Keratinocyte (primary cell): ENCODE results near the gene SFSWAP. TPM values are rescaled to one million over a fixed set of nuclear protein-coding genes. Genes with fewer than 3 reads are reported as not detected.

Source experiments
- DNase-seq: peaks from one replicate; pipeline ENCODE4 v3.0.0-alpha.2; 2011; ENCODE audit warnings: low read depth, missing footprints, low spot score
- FAIRE-seq: peaks from 2 replicates; lab custom pipeline; 2011; peaks lifted over from hg19 to GRCh38; lab: Jason Lieb, UNC
- H2AFZ ChIP-seq: 2 replicates; pipeline ENCODE4 v1.6.0; 2012; ENCODE audit warnings: low read length, control low read depth, inconsistent platforms; ENCODE audit not compliant: control insufficient read depth
- H3K27ac ChIP-seq: 2 replicates; pipeline ENCODE4 v1.5.1; 2011; ENCODE audit warnings: low read length; ENCODE audit not compliant: control insufficient read depth, insufficient read depth
- H3K27me3 ChIP-seq: 3 replicates; pipeline ENCODE4 v1.6.0; 2011; ENCODE audit warnings: low read length; ENCODE audit not compliant: control insufficient read depth, insufficient read depth; ENCODE audit errors: extremely low read depth
- H3K36me3 ChIP-seq, 2 experiments: 2 replicates in 1 of 2; 3 replicates in 1 of 2; pipeline ENCODE4 v1.5.1; 2011; ENCODE audit warnings: low read length in 2 of 2, mild to moderate bottlenecking in 1 of 2; ENCODE audit not compliant: control insufficient read depth in 2 of 2, insufficient read depth in 2 of 2; ENCODE audit errors: extremely low read depth in 1 of 2
- H3K4me1 ChIP-seq: 3 replicates; pipeline ENCODE4 v1.5.1; 2011; ENCODE audit warnings: low read length; ENCODE audit not compliant: control insufficient read depth, insufficient read depth; ENCODE audit errors: extremely low read depth
- H3K4me2 ChIP-seq: 3 replicates; pipeline ENCODE4 v1.6.0; 2011; ENCODE audit warnings: low read depth, low read length; ENCODE audit not compliant: control insufficient read depth, insufficient read depth; ENCODE audit errors: extremely low read depth
- H3K4me3 ChIP-seq, 3 experiments: fragments of 200-600 bp in 1 of 3; sonication (generic) in 1 of 3; 2 replicates in 2 of 3; 3 replicates in 1 of 3; pipeline ENCODE4 v1.5.1; 2011 to 2016; ENCODE audit warnings: low read length in 3 of 3, mild to moderate bottlenecking in 3 of 3, control low read depth in 2 of 3, inconsistent platforms in 1 of 3, low read depth in 1 of 3, mixed read lengths in 1 of 3, mixed run types in 1 of 3, moderate library complexity in 1 of 3; ENCODE audit not compliant: control insufficient read depth in 2 of 3, insufficient read depth in 2 of 3; ENCODE audit errors: extremely low read depth in 1 of 3
- H3K79me2 ChIP-seq: 2 replicates; pipeline ENCODE4 v1.6.0; 2012; ENCODE audit warnings: low read length; ENCODE audit not compliant: control insufficient read depth, insufficient read depth
- H3K9ac ChIP-seq: 3 replicates; pipeline ENCODE4 v1.6.0; 2011; ENCODE audit warnings: low read length; ENCODE audit not compliant: control insufficient read depth, insufficient read depth; ENCODE audit errors: extremely low read depth
- H3K9me1 ChIP-seq: 3 replicates; pipeline ENCODE4 v1.6.0; 2011; ENCODE audit warnings: low read length; ENCODE audit not compliant: control insufficient read depth, insufficient read depth; ENCODE audit errors: extremely low read depth
- H3K9me3 ChIP-seq: 2 replicates; pipeline ENCODE4 v1.5.1; 2012; ENCODE audit warnings: low read depth, low read length; ENCODE audit not compliant: control insufficient read depth
- H4K20me1 ChIP-seq: 3 replicates; pipeline ENCODE4 v1.6.0; 2011; ENCODE audit warnings: low read length; ENCODE audit not compliant: control insufficient read depth, insufficient read depth; ENCODE audit errors: extremely low read depth
- CTCF ChIP-seq, 3 experiments: IDR thresholded peaks in 1 of 3; conservative IDR thresholded peaks in 1 of 3; optimal IDR thresholded peaks in 1 of 3; 2 replicates in 2 of 3; 3 replicates in 1 of 3; pipeline versions ENCODE3 to v1.5.1; 2011; ENCODE audit warnings: low read length in 3 of 3, mild to moderate bottlenecking in 3 of 3, moderate library complexity in 2 of 3, control low read depth in 1 of 3, inconsistent platforms in 1 of 3; ENCODE audit not compliant: insufficient read depth in 2 of 3; ENCODE audit errors: extremely low read depth in 1 of 3
- EZH2 ChIP-seq: IDR thresholded peaks from one replicate; pipeline ENCODE4 v1.6.1; 2012; ENCODE audit warnings: inconsistent platforms, mild to moderate bottlenecking, low read length, moderate library complexity
- dilution Hi-C: fragments of 300-500 bp; cut with MboI; formaldehyde crosslinking; loops from one replicate; pipeline ENCODE4 v1.7.0; 2020; ENCODE audit warnings: low sequenced_read_pairs; ENCODE audit not compliant: extremely low pct_ligation_motif_present
- polyA plus RNA-seq, 5 experiments: library from polyadenylated mRNA; depleted of rRNA in 3 of 5; stranded (reverse) in 3 of 5; stranded (forward) in 1 of 5; unstranded in 1 of 5; fragments of >200 nt; gene quantifications; 1 replicate in 1 of 5; 2 replicates in 3 of 5; 3 replicates in 1 of 5; pipeline versions ENCODE4 v1.2.1 to v1.2.3, GENCODE V29; 2011 to 2012; ENCODE audit warnings: missing spikeins in 2 of 5, low read depth in 1 of 5, low replicate concordance in 1 of 5

SFSWAP gene
- polyA plus RNA-seq, 1 donor (not counting 4 experiments of a cell fraction or from before 2014, with no cell fraction given), result 13.1 TPM

GRCh38 chr12:131801254-131801866, 90.5 kb downstream of the SFSWAP start:
- dilution Hi-C loops, result no loop called here
- H2AFZ ChIP-seq, result no peak overlapping the region

DNA sequence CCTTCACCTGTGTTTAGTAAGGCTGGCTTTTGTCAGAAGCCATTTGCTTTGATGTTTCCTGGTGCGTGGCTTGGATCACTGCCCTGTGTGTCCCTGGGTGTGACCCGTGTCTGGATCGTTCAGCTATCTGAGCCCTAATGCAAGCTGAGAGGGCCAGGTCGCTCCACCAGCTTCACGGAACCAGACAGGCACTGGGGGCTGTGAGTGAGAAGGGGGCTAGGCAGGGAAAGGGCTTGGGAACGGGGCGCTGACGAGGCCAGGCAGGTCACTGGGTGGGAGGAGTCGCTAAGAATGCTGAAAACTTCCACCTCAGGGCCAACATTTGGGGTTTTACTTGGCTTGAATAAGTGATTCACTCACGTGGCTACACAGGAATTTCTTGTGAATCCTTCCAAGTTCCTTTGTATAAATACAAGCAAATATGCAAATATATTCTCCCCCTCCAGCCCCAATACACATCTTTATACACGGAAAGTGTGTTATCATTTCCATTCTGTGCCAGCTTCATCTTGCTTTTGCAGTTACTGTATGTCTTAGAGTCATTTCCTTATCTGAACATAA, 93.2 kb downstream of the SFSWAP start:
- peak overlapping the region; percentile 45 for H3K4me2 ChIP-seq
- FAIRE-seq (peak; percentile 41), DNase-seq (no peak)
- dilution Hi-C loops, result no loop called here
- peaks cover 7% of the 10 kb centered on the region for H3K4me1 ChIP-seq
- H3K9me1 ChIP-seq, result no peaks in the 10 kb centered on the region
- H3K9me3 ChIP-seq, result no peaks in the 10 kb centered on the region
- peak overlapping the region; percentile 75 for H2AFZ ChIP-seq
- peak overlapping the region in 1 of 3 experiments; percentile 27 for H3K4me3 ChIP-seq
- H3K9ac ChIP-seq, result no peak overlapping the region
- H3K27me3 ChIP-seq, result no peaks in the 10 kb centered on the region
- no peak overlapping the region for H3K27ac ChIP-seq
- no peaks in the 10 kb centered on the region for H4K20me1 ChIP-seq
- H3K79me2 ChIP-seq, result no peaks in the 10 kb centered on the region
- TF ChIP-seq CTCF (optimal IDR thresholded peaks at IDR 0.05 in 1 of 3, IDR thresholded peaks at IDR 0.05 in 1 of 3, conservative IDR thresholded peaks at IDR 0.05 in 1 of 3; ENCODE audit: extremely low read depth in 1 of 3, insufficient read depth in 2 of 3, low read length in 3 of 3), result no peak
- no peak for TF ChIP-seq EZH2
- peaks cover 3 to 11% of the 10 kb centered on the region in 2 experiments for H3K36me3 ChIP-seq

More at GRCh38 chr12:131801254-131801866, 90.5 kb downstream of the SFSWAP start:
- peaks cover 7% of the 10 kb centered on the region for H3K4me1 ChIP-seq
- no peaks in the 10 kb centered on the region for H3K27me3 ChIP-seq
- no peak for DNase-seq
- no peak overlapping the region for H3K9ac ChIP-seq
- H3K4me2 ChIP-seq, result no peak overlapping the region
- H3K9me3 ChIP-seq, result no peaks in the 10 kb centered on the region
- TF ChIP-seq EZH2 (no peak), CTCF (optimal IDR thresholded peaks at IDR 0.05 in 1 of 3, IDR thresholded peaks at IDR 0.05 in 1 of 3, conservative IDR thresholded peaks at IDR 0.05 in 1 of 3; ENCODE audit: extremely low read depth in 1 of 3, insufficient read depth in 2 of 3, low read length in 3 of 3) (no peak)
- no peaks in the 10 kb centered on the region for H3K9me1 ChIP-seq
- H4K20me1 ChIP-seq, result no peaks in the 10 kb centered on the region
- H3K4me3 ChIP-seq, result no peak overlapping the region
- no peak for FAIRE-seq
- H3K79me2 ChIP-seq, result no peaks in the 10 kb centered on the region
- H3K27ac ChIP-seq, result no peak overlapping the region
- peaks cover 10 to 13% of the 10 kb centered on the region in 2 experiments for H3K36me3 ChIP-seq
